Stimulated activated CD4-positive, alpha-beta T cell treated with anti-CD3 and anti-CD28 coated beads, Interleukin-2, amount 100 ng/mL, for 48 hours (primary cell): ENCODE measurements around the gene DUOX1.
A peak's percentile ranks its signal among the peaks of the same experiment; 100 is the strongest.

ENCODE experiments used
- DNase-seq, 2 donors: peaks; one replicate each; pipeline ENCODE4 v3.0.0-alpha.2; 2020

The DUOX1 gene

DNA sequence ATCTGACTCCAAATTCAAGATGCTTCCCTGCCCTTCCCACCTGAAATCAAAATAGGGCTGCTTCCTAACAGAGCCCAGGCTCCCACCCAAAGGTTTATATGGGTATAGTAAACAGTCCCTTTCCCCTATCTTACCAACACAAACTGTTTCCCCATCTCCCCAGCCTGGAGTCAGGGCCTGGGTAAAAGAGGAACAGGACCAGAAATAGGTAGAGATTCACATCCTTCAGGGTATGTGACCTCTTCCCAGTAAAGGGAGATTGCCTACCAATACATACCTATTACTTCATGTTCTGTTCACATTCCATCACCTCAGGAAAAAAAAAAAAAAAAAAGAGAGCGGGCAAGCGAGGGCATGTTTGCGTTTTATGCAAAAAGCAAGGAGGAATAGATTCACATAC is 67.7 kb downstream of the DUOX1 start:
- no peak for DNase-seq

DNA sequence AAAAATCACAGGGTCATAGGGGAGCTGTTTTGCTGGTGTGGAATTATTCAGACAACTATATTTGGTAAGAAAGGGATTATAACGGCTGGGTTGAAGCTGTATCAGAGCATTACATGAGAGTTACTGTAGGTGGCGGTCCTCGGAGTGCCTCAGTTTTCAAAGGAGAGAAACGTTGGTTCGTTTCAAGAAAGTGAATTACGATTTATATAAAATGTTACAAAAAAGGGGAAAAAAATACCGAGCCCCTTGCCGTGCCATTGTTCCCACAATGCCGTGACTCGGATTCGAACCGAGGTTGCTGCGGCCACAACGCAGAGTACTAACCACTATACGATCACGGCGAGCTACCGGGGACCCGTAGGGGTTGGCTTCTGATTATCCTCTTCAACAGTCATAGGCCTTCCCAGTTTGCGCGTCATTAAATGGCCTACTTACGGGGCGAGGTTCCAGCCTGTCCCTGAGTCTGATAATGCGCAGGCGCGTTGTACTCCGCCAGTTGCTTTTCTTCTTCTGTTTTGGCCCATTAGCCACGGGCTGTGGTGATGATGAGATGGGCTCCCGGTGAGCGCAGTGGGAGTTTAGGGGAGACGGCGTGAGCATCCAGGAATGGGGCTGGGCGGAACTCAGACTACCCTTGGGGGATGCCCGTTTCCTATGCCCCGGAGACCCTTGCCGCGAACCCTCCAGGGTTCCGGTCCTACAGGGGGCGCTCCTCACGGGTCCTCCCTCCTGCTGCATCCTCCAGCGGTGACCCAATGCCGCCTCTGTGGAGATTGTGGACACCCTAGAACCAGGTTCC is 68.7 kb downstream of the DUOX1 start:
- DNase-seq = peak; percentile 93 to 94

DNA sequence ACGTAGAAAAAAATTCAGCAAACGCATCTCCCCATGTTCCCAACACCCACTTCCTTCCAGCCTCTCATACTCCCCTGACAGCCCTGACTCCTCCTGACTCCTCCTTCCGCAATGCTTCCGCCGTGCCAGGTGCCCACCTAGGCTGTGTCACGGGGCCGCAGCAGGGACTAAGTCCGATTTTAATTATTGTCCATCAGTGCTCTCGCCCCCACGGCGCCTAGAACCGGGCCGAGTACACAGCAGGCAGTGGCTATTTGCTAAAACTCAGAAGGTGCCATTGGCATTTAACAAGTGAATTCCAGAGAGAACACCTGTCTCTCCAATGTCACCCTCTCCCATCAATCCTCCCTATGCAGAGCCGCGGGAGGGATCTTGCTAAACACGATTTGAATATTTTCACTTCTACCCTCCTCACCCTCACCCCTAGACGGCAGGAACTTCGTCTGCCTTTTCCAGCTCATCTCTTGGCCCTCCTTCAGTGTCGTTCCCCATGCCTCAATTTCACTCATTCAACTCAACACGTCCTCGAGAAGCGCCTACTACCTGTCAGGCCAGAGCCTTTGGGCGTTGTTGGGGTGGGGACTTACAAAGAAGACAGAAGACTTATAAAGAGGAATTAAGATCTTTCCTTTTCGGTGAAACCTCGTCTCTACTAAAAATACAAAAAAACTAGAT is 69.5 kb downstream of the DUOX1 start:
- DNase-seq = peak; percentile 22 to 39

DNA sequence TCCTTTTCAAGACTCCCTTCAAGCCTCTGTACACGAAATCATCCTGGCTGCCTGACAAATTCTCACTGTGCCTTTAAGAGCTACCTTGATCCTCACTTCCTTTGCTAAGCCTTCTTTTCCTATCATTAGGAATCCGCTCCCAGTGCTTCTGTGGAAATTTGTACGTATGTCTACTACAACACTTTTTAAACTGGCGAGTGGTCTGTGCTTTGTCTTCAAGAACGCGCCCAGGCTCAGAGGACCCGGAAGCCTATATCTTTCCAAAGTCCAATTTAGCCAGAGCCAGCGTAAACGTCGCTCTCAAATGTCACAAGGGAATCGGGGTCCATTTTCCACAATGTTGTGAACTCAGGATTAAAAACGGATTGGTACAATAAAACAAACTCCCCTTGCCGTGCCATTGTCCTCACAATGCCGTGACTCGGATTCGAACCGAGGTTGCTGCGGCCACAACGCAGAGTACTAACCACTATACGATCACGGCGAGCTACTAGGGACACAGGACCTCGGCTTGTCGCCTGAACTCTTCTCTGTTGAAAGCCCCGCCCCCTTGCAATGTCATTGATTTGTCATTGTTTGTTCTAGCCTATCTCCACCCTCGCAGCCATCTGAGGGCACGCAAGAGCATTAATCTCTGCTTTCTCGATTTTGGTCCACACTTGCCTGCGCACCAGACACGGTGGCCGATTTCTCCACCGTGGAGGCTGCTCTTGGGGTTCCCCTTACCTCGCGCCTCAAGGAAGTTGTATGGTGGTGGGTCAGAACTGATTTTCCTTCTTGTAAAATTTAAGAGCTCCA is 70.4 kb downstream of the DUOX1 start:
- DNase-seq = peak; percentile 97 to 99

DNA sequence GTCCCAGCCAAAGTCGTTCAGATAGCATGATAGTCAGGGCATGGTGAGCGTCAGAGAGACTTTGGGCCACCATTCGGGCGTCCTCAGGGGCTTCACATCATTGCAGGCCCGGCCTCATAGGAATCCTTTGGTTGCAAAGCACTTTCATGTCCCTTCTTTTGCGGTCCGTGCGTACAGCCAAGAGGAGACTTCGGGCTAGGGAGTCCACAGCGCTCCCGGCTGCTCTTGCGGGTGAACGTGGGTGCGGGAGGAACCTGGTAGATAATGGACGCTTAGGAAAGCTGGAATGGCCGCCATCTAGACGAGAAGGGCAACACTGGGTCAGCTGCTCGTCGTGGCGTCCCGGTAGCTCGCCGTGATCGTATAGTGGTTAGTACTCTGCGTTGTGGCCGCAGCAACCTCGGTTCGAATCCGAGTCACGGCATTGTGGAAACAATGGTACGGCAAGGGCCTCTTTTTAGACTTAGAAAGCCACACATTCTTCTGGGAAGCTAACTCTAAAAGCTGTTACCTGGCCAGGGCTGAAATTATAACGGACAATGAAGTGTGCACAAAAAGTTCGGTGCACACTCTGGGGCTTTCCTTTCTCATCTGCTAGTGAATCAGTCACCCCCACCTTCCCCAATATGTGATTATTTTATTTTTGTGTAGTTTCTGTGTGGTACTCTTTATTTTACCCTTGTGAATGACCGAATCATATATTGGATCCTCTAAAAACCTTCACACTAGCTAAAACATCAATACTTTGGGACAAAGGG is 71.2 kb downstream of the DUOX1 start:
- DNase-seq = peak; percentile 76 to 86

DNA sequence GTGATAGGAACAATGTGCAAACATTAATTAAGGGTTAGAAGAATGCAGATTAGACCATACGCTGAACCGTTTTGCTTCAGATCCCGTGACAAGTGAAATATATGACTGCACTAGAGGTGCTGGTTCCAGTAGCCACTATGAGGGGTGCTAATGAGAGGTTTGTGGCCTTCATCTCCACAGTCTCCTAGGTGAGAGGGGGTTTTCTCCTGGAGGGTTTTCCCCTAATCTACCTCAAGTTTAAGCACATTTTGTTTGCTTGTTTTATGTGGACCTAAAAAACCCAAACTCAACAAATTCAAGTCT is 71.7 kb downstream of the DUOX1 start:
- DNase-seq = no peak

DNA sequence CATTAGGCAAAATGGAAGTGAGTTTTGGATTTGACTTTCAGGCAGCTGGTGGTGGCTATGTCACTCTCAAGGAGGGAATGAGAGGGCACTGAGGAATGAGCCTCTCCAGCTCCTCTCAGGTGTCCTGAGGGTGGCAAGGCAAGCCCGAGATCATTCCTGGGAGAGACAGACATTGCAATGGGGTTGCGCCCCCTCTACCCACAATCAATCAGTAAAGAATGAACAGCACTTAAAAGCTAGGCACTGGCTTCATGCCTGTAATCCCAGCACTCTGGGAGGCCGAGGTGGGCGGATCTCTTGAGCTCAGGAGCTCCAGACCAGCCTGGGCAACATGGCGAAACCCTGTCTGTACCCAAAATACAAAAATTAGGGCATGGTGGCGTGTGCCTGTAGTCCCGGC is 72.1 kb downstream of the DUOX1 start:
- DNase-seq = no peak

DNA sequence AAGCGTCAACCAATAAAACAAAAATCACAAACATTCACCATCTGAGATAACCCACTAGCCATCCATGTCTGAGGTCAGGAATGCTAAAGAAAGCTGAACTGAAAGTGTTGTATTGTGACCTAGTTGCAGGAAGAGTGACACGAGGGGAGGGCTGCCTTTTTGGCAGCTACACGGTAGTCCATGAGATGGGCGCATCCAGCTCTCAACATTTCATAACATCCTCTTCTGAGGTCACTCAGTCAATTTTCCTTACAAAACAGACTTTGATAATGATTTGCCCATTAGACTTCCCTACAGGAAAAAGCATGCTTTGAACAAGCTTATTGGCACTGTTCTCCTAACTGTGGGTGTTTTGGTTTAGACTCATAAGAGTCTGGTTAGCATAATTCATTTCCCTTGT is 73.4 kb downstream of the DUOX1 start:
- no peak for DNase-seq

DNA sequence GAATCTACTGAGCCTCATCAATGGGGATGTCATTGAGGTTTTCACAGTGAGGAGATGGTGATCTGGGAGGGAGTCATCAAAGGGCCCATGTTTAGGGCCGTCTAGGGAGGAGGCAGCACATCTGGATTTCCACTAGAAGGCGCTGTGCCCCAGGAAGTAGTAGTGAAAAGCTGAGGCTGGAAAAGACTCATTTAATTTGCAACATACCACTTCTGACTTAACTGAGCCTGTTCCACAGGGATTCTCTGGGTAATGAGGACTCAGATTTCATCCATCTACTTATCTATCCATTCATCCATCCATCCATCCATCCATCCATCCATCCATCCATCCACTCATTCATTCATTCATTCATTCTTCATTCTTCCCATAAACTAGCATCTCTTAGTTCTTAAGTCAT is 75.4 kb downstream of the DUOX1 start:
- DNase-seq = peak; percentile 59 to 64

DNA sequence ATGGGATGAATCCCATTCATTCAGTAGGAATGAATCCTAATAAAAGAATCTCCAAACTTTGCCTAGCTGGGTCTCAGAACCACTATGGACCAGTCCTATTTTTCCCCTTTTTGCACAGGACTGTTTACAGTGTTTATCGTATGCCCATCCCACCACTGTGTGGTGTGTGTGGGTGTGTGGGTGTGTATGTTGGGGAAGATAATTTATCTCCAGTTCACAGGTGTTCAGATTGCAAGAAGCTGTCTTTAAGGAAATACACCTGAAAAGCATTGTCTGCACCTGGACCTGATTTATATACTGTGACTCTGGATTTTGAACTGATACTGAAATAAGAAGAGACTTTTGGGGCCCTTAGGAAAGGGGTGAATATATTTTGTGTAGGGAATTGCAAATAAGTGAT is 82.7 kb downstream of the DUOX1 start:
- no peak for DNase-seq
